Calu3 (cell line): ENCODE results near the gene TTC33. TPM values are rescaled to one million over a fixed set of nuclear protein-coding genes. Genes with fewer than 3 reads are reported as not detected.

ENCODE experiments used
- BruUV-seq: library from RNA; stranded (reverse); fragments of 400-500 nt; replicated peaks from 2 replicates; lab custom pipeline; 2021; lab: Mats Ljungman, UMichigan
- CTCF ChIA-PET: fragments of 300-600 bp; sonication (Branson Sonifier 250); formaldehyde crosslinking; loops from one replicate; lab custom pipeline; 2022; ENCODE audit warnings: antibody characterized with exemption; lab: Charles Lee
- DNase-seq: peaks from one replicate; pipeline ENCODE4 v3.0.0; 2022
- H3K27ac Mint-ChIP-seq: one replicate; pipeline ENCODE4 v1.8.0; 2022; ENCODE audit warnings: mixed read lengths; ENCODE audit not compliant: unreplicated experiment
- H3K27me3 Mint-ChIP-seq: one replicate; pipeline ENCODE4 v1.8.0; 2022; ENCODE audit warnings: mixed read lengths; ENCODE audit not compliant: unreplicated experiment
- H3K36me3 Mint-ChIP-seq: one replicate; pipeline ENCODE4 v1.8.0; 2022; ENCODE audit warnings: mild to moderate bottlenecking, moderate library complexity, mixed read lengths; ENCODE audit not compliant: insufficient read depth, unreplicated experiment
- H3K4me1 Mint-ChIP-seq: one replicate; pipeline ENCODE4 v1.8.0; 2022; ENCODE audit warnings: mild to moderate bottlenecking, low read depth, mixed read lengths; ENCODE audit not compliant: unreplicated experiment
- H3K4me3 Mint-ChIP-seq: one replicate; pipeline ENCODE4 v1.8.0; 2022; ENCODE audit warnings: mild to moderate bottlenecking, low read depth, moderate library complexity, mixed read lengths; ENCODE audit not compliant: unreplicated experiment
- H3K9me3 Mint-ChIP-seq: one replicate; pipeline ENCODE4 v1.8.0; 2022; ENCODE audit warnings: low read depth, mixed read lengths; ENCODE audit not compliant: unreplicated experiment
- intact Hi-C: fragments of 100-400 bp; cut with micrococcal nuclease; formaldehyde crosslinking; loops from one replicate; pipeline ENCODE4 v1.10.0; 2022; ENCODE audit not compliant: unreplicated experiment
- total RNA-seq: library from RNA; stranded (reverse); gene quantifications from 2 replicates; pipeline ENCODE4 v1.2.3, GENCODE V29; 2022
- TF ChIP-seq, protein P1 (sequence below): fragments of 200-600 bp; IDR thresholded peaks from one replicate; pipeline ENCODE4 v1.8.0; 2022; ENCODE audit warnings: antibody characterized with exemption; ENCODE audit not compliant: unreplicated experiment

TTC33 gene
- total RNA-seq, 1 experiment from 2014 or later = 11.3 TPM

DNA sequence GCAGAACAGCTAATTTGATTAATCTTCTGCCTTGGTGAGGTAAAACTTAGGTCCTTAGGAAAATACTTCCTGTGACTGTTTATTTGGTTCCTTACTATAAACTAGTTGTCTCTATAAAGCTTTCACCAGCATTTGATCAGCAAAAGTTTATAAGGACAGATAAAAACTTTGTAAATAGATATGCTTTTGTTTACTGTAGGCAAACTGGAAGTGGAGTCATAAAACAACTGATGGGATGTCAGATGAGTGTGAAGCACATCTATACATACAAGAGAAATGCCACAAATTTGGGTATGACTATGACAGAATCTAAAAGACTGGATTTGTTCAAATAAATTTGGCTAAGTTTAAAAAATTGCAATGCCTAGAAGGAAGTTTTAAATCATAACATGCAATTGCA lies 70.6 kb downstream of the TTC33 start:
- BruUV-seq = no TSS peak
- H3K9me3 Mint-ChIP-seq = no peaks in the 10 kb centered on the region
- no peak for DNase-seq
- intact Hi-C loops = loop anchor here (5.0 to 10.0 kb wide), 5 partner anchors 243 to 1108 kb away; no protein-coding TSS in a partner anchor
- peak overlapping the region; percentile 50 for H3K27ac Mint-ChIP-seq
- peak overlapping the region; percentile 98 for H3K4me3 Mint-ChIP-seq
- H3K4me1 Mint-ChIP-seq = peaks cover 28% of the 10 kb centered on the region
- H3K36me3 Mint-ChIP-seq = peaks cover 62% of the 10 kb centered on the region
- TF ChIP-seq, protein P1, sequence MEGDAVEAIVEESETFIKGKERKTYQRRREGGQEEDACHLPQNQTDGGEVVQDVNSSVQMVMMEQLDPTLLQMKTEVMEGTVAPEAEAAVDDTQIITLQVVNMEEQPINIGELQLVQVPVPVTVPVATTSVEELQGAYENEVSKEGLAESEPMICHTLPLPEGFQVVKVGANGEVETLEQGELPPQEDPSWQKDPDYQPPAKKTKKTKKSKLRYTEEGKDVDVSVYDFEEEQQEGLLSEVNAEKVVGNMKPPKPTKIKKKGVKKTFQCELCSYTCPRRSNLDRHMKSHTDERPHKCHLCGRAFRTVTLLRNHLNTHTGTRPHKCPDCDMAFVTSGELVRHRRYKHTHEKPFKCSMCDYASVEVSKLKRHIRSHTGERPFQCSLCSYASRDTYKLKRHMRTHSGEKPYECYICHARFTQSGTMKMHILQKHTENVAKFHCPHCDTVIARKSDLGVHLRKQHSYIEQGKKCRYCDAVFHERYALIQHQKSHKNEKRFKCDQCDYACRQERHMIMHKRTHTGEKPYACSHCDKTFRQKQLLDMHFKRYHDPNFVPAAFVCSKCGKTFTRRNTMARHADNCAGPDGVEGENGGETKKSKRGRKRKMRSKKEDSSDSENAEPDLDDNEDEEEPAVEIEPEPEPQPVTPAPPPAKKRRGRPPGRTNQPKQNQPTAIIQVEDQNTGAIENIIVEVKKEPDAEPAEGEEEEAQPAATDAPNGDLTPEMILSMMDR = no peak
- CTCF ChIA-PET = interaction anchor here (1.3 kb wide), 1 partner anchor 970 kb away, joined by 4 read pairs; no protein-coding TSS in a partner anchor
- H3K27me3 Mint-ChIP-seq = no peaks in the 10 kb centered on the region

DNA sequence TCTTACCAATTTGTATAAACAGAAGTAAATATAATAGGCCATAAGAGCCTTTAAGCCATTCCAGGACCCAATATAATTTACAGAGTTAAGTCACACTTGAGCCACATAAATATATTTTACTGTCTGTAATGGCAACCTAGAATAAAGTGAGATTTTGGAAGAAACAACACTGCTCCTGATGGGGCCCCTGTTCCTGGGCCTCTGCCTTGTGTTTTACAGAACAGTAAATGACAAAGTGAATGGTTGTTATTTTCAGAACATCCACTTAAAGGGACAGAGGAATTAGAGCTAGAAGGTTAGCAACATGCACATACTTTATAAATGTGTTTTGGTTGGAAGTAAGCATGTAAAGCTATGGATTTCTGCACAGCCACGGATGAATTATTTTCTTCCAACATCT lies 72.5 kb downstream of the TTC33 start:
- Mint-ChIP-seq H3K4me1 (peaks cover 22% of the 10 kb centered on the region), H3K9me3 (no peaks in the 10 kb centered on the region), H3K4me3 (peak overlapping the region; percentile 98), H3K27ac (peak overlapping the region; percentile 83), H3K36me3 (peaks cover 78% of the 10 kb centered on the region), H3K27me3 (no peaks in the 10 kb centered on the region)
- CTCF ChIA-PET = interaction anchor here (1.2 kb wide), 1 partner anchor 51 kb away, joined by 4 read pairs; no protein-coding TSS in a partner anchor
- TF ChIP-seq, protein P1 = no peak
- intact Hi-C loops = loop anchor here (10.0 kb wide), 1 partner anchor 659 kb away; no protein-coding TSS in a partner anchor
- no TSS peak for BruUV-seq
- no peak for DNase-seq

DNA sequence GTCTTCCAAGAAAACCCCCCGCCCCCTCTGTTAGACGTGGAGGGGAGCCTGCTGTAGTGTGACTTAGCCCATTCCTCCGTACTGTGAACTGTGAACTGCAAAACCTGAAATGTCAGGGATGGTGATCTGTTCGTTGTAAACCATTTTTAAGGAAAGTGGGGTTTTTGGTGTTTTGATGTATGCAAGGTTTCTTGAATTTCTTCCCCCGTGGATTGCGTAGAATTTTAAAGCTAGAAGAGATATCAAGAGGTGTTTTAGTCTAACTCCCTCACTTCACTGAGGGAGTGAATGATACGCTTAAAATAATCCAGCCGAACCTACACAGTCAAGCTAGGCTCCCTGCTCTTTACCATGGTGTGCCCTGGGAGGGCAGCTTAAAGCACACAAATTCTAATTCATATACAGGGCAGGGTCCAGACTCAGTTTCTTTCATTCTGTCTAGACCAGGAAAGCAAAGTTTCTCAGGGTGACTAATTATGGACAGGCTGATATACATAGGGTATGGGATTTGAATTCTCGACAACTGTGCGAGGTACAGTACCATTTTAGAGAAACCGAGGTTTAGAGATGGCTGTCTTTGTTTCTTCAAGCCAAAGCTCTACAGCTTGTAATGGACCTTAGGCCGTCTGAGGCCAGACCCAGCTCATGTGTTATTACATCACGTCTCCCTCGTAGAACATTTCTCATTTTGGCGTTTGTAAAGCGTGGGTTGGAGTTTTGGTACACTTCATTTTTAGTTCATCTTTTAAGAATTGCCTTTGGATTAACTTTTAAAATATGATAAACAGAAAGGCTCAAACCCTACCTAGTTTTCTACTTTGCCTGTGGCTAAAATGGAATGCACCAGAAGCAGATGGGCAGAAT lies 73.4 kb downstream of the TTC33 start:
- intact Hi-C loops = loop anchor here (10.0 kb wide), 1 partner anchor 658 kb away; no protein-coding TSS in a partner anchor
- CTCF ChIA-PET = no interaction called here
- Mint-ChIP-seq H3K4me1 (peaks cover 16% of the 10 kb centered on the region), H3K4me3 (peak overlapping the region; percentile 98), H3K27ac (peak overlapping the region; percentile 83), H3K27me3 (no peaks in the 10 kb centered on the region), H3K9me3 (no peaks in the 10 kb centered on the region), H3K36me3 (peaks cover 74% of the 10 kb centered on the region)
- no peak for DNase-seq
- TF ChIP-seq, protein P1 = no peak
- BruUV-seq = no TSS peak

DNA sequence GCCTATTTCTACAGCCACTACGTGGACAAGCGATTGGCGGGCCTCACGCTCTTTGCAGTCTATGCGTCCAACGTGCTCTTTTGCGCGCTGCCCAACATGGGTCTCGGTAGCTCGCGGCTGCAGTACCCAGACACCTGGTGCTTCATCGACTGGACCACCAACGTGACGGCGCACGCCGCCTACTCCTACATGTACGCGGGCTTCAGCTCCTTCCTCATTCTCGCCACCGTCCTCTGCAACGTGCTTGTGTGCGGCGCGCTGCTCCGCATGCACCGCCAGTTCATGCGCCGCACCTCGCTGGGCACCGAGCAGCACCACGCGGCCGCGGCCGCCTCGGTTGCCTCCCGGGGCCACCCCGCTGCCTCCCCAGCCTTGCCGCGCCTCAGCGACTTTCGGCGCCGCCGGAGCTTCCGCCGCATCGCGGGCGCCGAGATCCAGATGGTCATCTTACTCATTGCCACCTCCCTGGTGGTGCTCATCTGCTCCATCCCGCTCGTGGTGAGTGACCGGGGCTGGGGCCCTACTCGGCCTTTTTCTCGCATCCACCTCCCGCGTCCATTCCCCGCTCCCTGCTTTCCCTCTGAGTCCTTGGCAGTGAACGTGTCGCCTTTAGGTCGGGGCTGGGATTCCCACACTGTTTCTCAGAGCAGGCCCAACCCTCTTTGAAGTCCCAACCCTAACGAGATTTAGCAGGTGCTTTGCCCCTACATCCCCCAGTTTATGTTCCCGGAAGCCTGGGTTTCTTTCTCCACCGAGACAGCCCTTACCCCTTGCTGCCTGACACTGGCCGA lies 74.2 kb downstream of the TTC33 start:
- no peaks in the 10 kb centered on the region for H3K9me3 Mint-ChIP-seq
- no peaks in the 10 kb centered on the region for H3K27me3 Mint-ChIP-seq
- DNase-seq = peak; percentile 36
- BruUV-seq = no TSS peak
- CTCF ChIA-PET = interaction anchor here (0.6 kb wide), 1 partner anchor 1082 kb away, joined by 3 read pairs; no protein-coding TSS in a partner anchor
- intact Hi-C loops = loop anchor here (2.0 to 10.0 kb wide), 2 partner anchors 175 to 657 kb away; no protein-coding TSS in a partner anchor
- H3K27ac Mint-ChIP-seq = peak overlapping the region; percentile 83
- peak overlapping the region; percentile 98 for H3K4me3 Mint-ChIP-seq
- H3K4me1 Mint-ChIP-seq = peaks cover 22% of the 10 kb centered on the region
- TF ChIP-seq, protein P1 = no peak
- peaks cover 70% of the 10 kb centered on the region for H3K36me3 Mint-ChIP-seq
